Stimulated activated CD8-positive, alpha-beta memory T cell treated with anti-CD3 and anti-CD28 coated beads, Interleukin-15, amount 100 ng/mL, for 24 hours (primary cell): ENCODE data around the gene PLCB2.

Experiments
- DNase-seq: peaks from one replicate; pipeline ENCODE4 v3.0.0-alpha.2; 2020; ENCODE audit warnings: low read depth

Gene PLCB2

GRCh38 chr15:40286061-40286532, 21.6 kb downstream of the PLCB2 start:
- no peak for DNase-seq

GRCh38 chr15:40285554-40286011, 22.2 kb downstream of the PLCB2 start:
- DNase-seq: no peak

- no peak for DNase-seq
These were observed 22.6 kb downstream of the PLCB2 start for GRCh38 chr15:40285151-40285550.

- no peak for DNase-seq
These were observed 24.0 kb downstream of the PLCB2 start for GRCh38 chr15:40283615-40284300.

GRCh38 chr15:40282869-40283614, 24.7 kb downstream of the PLCB2 start, which contains the start of gene ANKRD63:
Gene ANKRD63, minus strand, starts transcription at chr15:40283064. Its CDS starts 478 bp downstream, at chr15:40282586.
- peak; percentile 13 for DNase-seq

- DNase-seq: no peak
These were observed 25.4 kb downstream of the PLCB2 start for GRCh38 chr15:40282147-40282868.

- no peak for DNase-seq
These were observed 26.0 kb downstream of the PLCB2 start for GRCh38 chr15:40281801-40282146.

GRCh38 chr15:40281057-40281800, 26.5 kb downstream of the PLCB2 start:
- no peak for DNase-seq

GRCh38 chr15:40280260-40281056, 27.3 kb downstream of the PLCB2 start:
- DNase-seq: no peak

GRCh38 chr15:40279437-40280141, 28.1 kb downstream of the PLCB2 start:
- peak; percentile 66 for DNase-seq

GRCh38 chr15:40278026-40278425, 29.7 kb downstream of the PLCB2 start:
- DNase-seq: no peak

GRCh38 chr15:40277471-40277870, 30.3 kb downstream of the PLCB2 start:
- DNase-seq: no peak

GRCh38 chr15:40276927-40277326, 30.8 kb downstream of the PLCB2 start:
- DNase-seq: no peak

GRCh38 chr15:40275954-40276353, 31.8 kb downstream of the PLCB2 start:
- no peak for DNase-seq

GRCh38 chr15:40275523-40275922, 32.2 kb downstream of the PLCB2 start:
- DNase-seq: no peak

GRCh38 chr15:40274350-40275274, 33.1 kb downstream of the PLCB2 start:
- peak; percentile 81 for DNase-seq

- no peak for DNase-seq
These were observed 34.3 kb downstream of the PLCB2 start for GRCh38 chr15:40273428-40273827.

- DNase-seq: no peak
These were observed 35.2 kb downstream of the PLCB2 start for GRCh38 chr15:40272485-40273056.
